ENCODE results near the gene ROR1. TPM values are rescaled to one million over a fixed set of nuclear protein-coding genes. Genes with fewer than 3 reads are reported as not detected.

ROR1 gene
- total and polyA plus RNA-seq, 2 donors (not counting 1 experiment from before 2014, with no cell fraction given): 0.46 to 16.0 TPM

- Histone ChIP-seq H3K9ac (ENCODE audit: low read length) (no peak overlapping the region), H3K4me3 (ENCODE audit: control extremely low read depth in 1 of 5, extremely low read depth in 1 of 5, insufficient read depth in 1 of 5, low read depth in 2 of 5, low read length in 4 of 5) (no peak overlapping the region), H3K4me2 (replicated peaks; ENCODE audit: low read depth, low read length, poor library complexity, severe bottlenecking) (peak overlapping the region; percentile 45), H3K27me3 (replicated peaks in 1 of 4; ENCODE audit: control extremely low read depth in 1 of 4, control insufficient read depth in 3 of 4, insufficient read depth in 4 of 4, low read length in 3 of 4) (no peaks in the 10 kb centered on the region), H2AFZ (ENCODE audit: insufficient read depth, low read depth, low read length, poor library complexity, severe bottlenecking) (no peak overlapping the region), H3K36me3 (replicated peaks in 1 of 2; ENCODE audit: control extremely low read depth in 1 of 2, control insufficient read depth in 1 of 2, extremely low read depth in 1 of 2, insufficient read depth in 2 of 2, low read length in 1 of 2) (no peaks in the 10 kb centered on the region), H3K27ac (ENCODE audit: low read length in 2 of 2) (peak overlapping the region; percentile 40 to 59), H3K9me3 (ENCODE audit: control extremely low read depth in 1 of 3, control insufficient read depth in 2 of 3, insufficient read depth in 1 of 3, low read length in 2 of 3) (no peaks in the 10 kb centered on the region), H3K4me1 (ENCODE audit: control insufficient read depth in 2 of 2, insufficient read depth in 2 of 2, low read length in 2 of 2) (peaks cover 35 to 43% of the 10 kb centered on the region in 2 donors), H3K79me2 (ENCODE audit: control insufficient read depth, insufficient read depth, low read length) (peaks cover 6% of the 10 kb centered on the region), H4K20me1 (ENCODE audit: control insufficient read depth, insufficient read depth, low read length, poor library complexity, severe bottlenecking) (no peaks in the 10 kb centered on the region)
- Mint-ChIP-seq H3K9me3 (ENCODE audit: insufficient read depth) (peaks cover 6% of the 10 kb centered on the region), H3K27ac (peak overlapping the region; percentile 64), H3K27me3 (peaks cover 4% of the 10 kb centered on the region), H3K4me1 (peaks cover 51% of the 10 kb centered on the region), H3K4me3 (peak overlapping the region; percentile 24)
- ATAC-seq (ENCODE audit: low read depth) (peak; percentile 90), DNase-seq (peak; percentile 53)
- no CpG with 5 or more reads among the region's 1 CpG for WGBS (ENCODE audit: insufficient coverage)
- intact Hi-C loops (cut with micrococcal nuclease): loop anchor here (1.0 to 5.0 kb wide), 3 partner anchors 54 to 89 kb away; partner anchors contain the start of gene ROR1
- CTCF ChIA-PET: interaction anchor here (0.9 to 1.6 kb wide), 4 partner anchors 10 to 87 kb away, joined by 4 to 5 read pairs (median 4); no protein-coding TSS in a partner anchor
- POLR2A ChIA-PET: interaction anchor here (1.5 to 1.8 kb wide), 2 partner anchors 62 to 65 kb away, joined by 4 to 5 read pairs; no protein-coding TSS in a partner anchor
- TF ChIP-seq CTCF (IDR thresholded peaks at IDR 0.05) (no peak), EZH2 (IDR thresholded peaks at IDR 0.05; ENCODE audit: borderline replicate concordance, insufficient read depth, low read depth, low read length, poor library complexity, severe bottlenecking) (no peak)
Measured at GRCh38 chr1:63828322-63829044, 54.7 kb downstream of the ROR1 start.
